ENCODE measurements around the gene SLC13A2. TPM values are rescaled to one million over a fixed set of nuclear protein-coding genes. Genes with fewer than 3 reads are reported as not detected.

SLC13A2 gene
- total and polyA plus RNA-seq, 4 donors, result 23.8 TPM; not detected in 3

- ATAC-seq (ENCODE audit: low FRiP score), result no peak
- Histone ChIP-seq H3K27me3 (ENCODE audit: control insufficient read depth in 1 of 2, insufficient read depth in 2 of 2, low read length in 1 of 2) (no peaks in the 10 kb centered on the region), H3K4me1 (ENCODE audit: control insufficient read depth in 1 of 2, insufficient read depth in 2 of 2, low read length in 2 of 2) (no peaks in the 10 kb centered on the region), H3K9me3 (ENCODE audit: control insufficient read depth, low read length) (no peaks in the 10 kb centered on the region), H3K4me3 (ENCODE audit: low read length in 2 of 2) (no peak overlapping the region), H3K27ac (ENCODE audit: low read depth in 1 of 2, low read length in 2 of 2) (no peak overlapping the region), H3K36me3 (ENCODE audit: control insufficient read depth in 1 of 2, insufficient read depth in 2 of 2, low read length in 1 of 2) (no peaks in the 10 kb centered on the region)
- DNase-seq, result no peak
- intact Hi-C loops (cut with DNase I), result no loop called here
These were observed 4.7 kb upstream of the SLC13A2 start for GRCh38 chr17:28468781-28469180.

GRCh38 chr17:28469376-28469775 lies 4.1 kb upstream of the SLC13A2 start:
- H3K36me3 ChIP-seq (ENCODE audit: control insufficient read depth in 1 of 2, insufficient read depth in 2 of 2, low read length in 1 of 2), result no peaks in the 10 kb centered on the region
- H3K27ac ChIP-seq (ENCODE audit: low read depth in 1 of 2, low read length in 2 of 2), result no peak overlapping the region
- no peak overlapping the region for H3K4me3 ChIP-seq (ENCODE audit: low read length in 2 of 2)
- WGBS, 2 donors, result 56 to 57% methylated on average over 8 of the region's 8 CpGs
- no peaks in the 10 kb centered on the region for H3K9me3 ChIP-seq (ENCODE audit: control insufficient read depth, low read length)
- no peaks in the 10 kb centered on the region for H3K4me1 ChIP-seq (ENCODE audit: control insufficient read depth in 1 of 2, insufficient read depth in 2 of 2, low read length in 2 of 2)
- ATAC-seq (ENCODE audit: low FRiP score), result no peak
- DNase-seq, result no peak
- H3K27me3 ChIP-seq (ENCODE audit: control insufficient read depth in 1 of 2, insufficient read depth in 2 of 2, low read length in 1 of 2), result no peaks in the 10 kb centered on the region
- intact Hi-C loops (cut with DNase I), result no loop called here

- no peak for DNase-seq
These were observed 3.1 kb upstream of the SLC13A2 start for GRCh38 chr17:28470266-28470913.

GRCh38 chr17:28470914-28471366 lies 2.5 kb upstream of the SLC13A2 start:
- 77 to 92% methylated on average over 3 of the region's 3 CpGs for WGBS, 2 donors
- Histone ChIP-seq H3K4me1 (ENCODE audit: control insufficient read depth in 1 of 2, insufficient read depth in 2 of 2, low read length in 2 of 2) (no peaks in the 10 kb centered on the region), H3K36me3 (ENCODE audit: control insufficient read depth in 1 of 2, insufficient read depth in 2 of 2, low read length in 1 of 2) (no peaks in the 10 kb centered on the region), H3K4me3 (ENCODE audit: low read length in 2 of 2) (no peak overlapping the region), H3K27me3 (ENCODE audit: control insufficient read depth in 1 of 2, insufficient read depth in 2 of 2, low read length in 1 of 2) (no peaks in the 10 kb centered on the region), H3K9me3 (ENCODE audit: control insufficient read depth, low read length) (no peaks in the 10 kb centered on the region), H3K27ac (ENCODE audit: low read depth in 1 of 2, low read length in 2 of 2) (no peak overlapping the region)
- no peak for DNase-seq
- intact Hi-C loops (cut with DNase I), result no loop called here
- no peak for ATAC-seq (ENCODE audit: low FRiP score)

More at GRCh38 chr17:28470266-28470913, 3.1 kb upstream of the SLC13A2 start:
- ATAC-seq (ENCODE audit: low FRiP score), result no peak
- H3K27me3 ChIP-seq (ENCODE audit: control insufficient read depth in 1 of 2, insufficient read depth in 2 of 2, low read length in 1 of 2), result no peaks in the 10 kb centered on the region
- H3K36me3 ChIP-seq (ENCODE audit: control insufficient read depth in 1 of 2, insufficient read depth in 2 of 2, low read length in 1 of 2), result no peaks in the 10 kb centered on the region
- no peak overlapping the region for H3K27ac ChIP-seq (ENCODE audit: low read depth in 1 of 2, low read length in 2 of 2)
- H3K4me1 ChIP-seq (ENCODE audit: control insufficient read depth in 1 of 2, insufficient read depth in 2 of 2, low read length in 2 of 2), result no peaks in the 10 kb centered on the region
- no peaks in the 10 kb centered on the region for H3K9me3 ChIP-seq (ENCODE audit: control insufficient read depth, low read length)
- no peak overlapping the region for H3K4me3 ChIP-seq (ENCODE audit: low read length in 2 of 2)
- 80 to 84% methylated on average over 7 of the region's 7 CpGs for WGBS, 2 donors
- intact Hi-C loops (cut with DNase I), result no loop called here

GRCh38 chr17:28471531-28472342 lies 1.7 kb upstream of the SLC13A2 start:
- Histone ChIP-seq H3K9me3 (ENCODE audit: control insufficient read depth, low read length) (no peaks in the 10 kb centered on the region), H3K27ac (ENCODE audit: low read depth in 1 of 2, low read length in 2 of 2) (no peak overlapping the region), H3K4me3 (ENCODE audit: low read length in 2 of 2) (no peak overlapping the region), H3K4me1 (ENCODE audit: control insufficient read depth in 1 of 2, insufficient read depth in 2 of 2, low read length in 2 of 2) (no peaks in the 10 kb centered on the region), H3K27me3 (ENCODE audit: control insufficient read depth in 1 of 2, insufficient read depth in 2 of 2, low read length in 1 of 2) (no peaks in the 10 kb centered on the region), H3K36me3 (ENCODE audit: control insufficient read depth in 1 of 2, insufficient read depth in 2 of 2, low read length in 1 of 2) (no peaks in the 10 kb centered on the region)
- intact Hi-C loops (cut with DNase I), result no loop called here
- no peak for ATAC-seq (ENCODE audit: low FRiP score)
- 68 to 79% methylated on average over 15 of the region's 15 CpGs for WGBS, 2 donors
- no peak for DNase-seq

GRCh38 chr17:28472871-28473497 lies 460 bp upstream of the SLC13A2 start:
- 87 to 89% methylated on average over 6 to 7 of the region's 7 CpGs for WGBS, 2 donors
- ATAC-seq (ENCODE audit: low FRiP score) (no peak), DNase-seq (no peak)
- Histone ChIP-seq H3K9me3 (ENCODE audit: control insufficient read depth, low read length) (no peaks in the 10 kb centered on the region), H3K27ac (ENCODE audit: low read depth in 1 of 2, low read length in 2 of 2) (no peak overlapping the region), H3K36me3 (ENCODE audit: control insufficient read depth in 1 of 2, insufficient read depth in 2 of 2, low read length in 1 of 2) (no peaks in the 10 kb centered on the region), H3K4me3 (ENCODE audit: low read length in 2 of 2) (no peak overlapping the region), H3K4me1 (ENCODE audit: control insufficient read depth in 1 of 2, insufficient read depth in 2 of 2, low read length in 2 of 2) (no peaks in the 10 kb centered on the region), H3K27me3 (ENCODE audit: control insufficient read depth in 1 of 2, insufficient read depth in 2 of 2, low read length in 1 of 2) (no peaks in the 10 kb centered on the region)
- intact Hi-C loops (cut with DNase I), result no loop called here

- ATAC-seq (ENCODE audit: low FRiP score), result no peak
- no peaks in the 10 kb centered on the region for H3K36me3 ChIP-seq (ENCODE audit: control insufficient read depth in 1 of 2, insufficient read depth in 2 of 2, low read length in 1 of 2)
- H3K4me1 ChIP-seq (ENCODE audit: control insufficient read depth in 1 of 2, insufficient read depth in 2 of 2, low read length in 2 of 2), result no peaks in the 10 kb centered on the region
- WGBS, 2 donors, result 72 to 81% methylated on average over 7 of the region's 7 CpGs
- no peak overlapping the region for H3K4me3 ChIP-seq (ENCODE audit: low read length in 2 of 2)
- DNase-seq, result no peak
- no peaks in the 10 kb centered on the region for H3K27me3 ChIP-seq (ENCODE audit: control insufficient read depth in 1 of 2, insufficient read depth in 2 of 2, low read length in 1 of 2)
- no peak overlapping the region for H3K27ac ChIP-seq (ENCODE audit: low read depth in 1 of 2, low read length in 2 of 2)
- no peaks in the 10 kb centered on the region for H3K9me3 ChIP-seq (ENCODE audit: control insufficient read depth, low read length)
- intact Hi-C loops (cut with DNase I), result no loop called here
These were observed 677 bp downstream of the SLC13A2 start for GRCh38 chr17:28474111-28474531.

GRCh38 chr17:28475151-28475900 lies 1.9 kb downstream of the SLC13A2 start:
- intact Hi-C loops (cut with DNase I), result no loop called here
- DNase-seq (no peak), ATAC-seq (ENCODE audit: low FRiP score) (no peak)

More at GRCh38 chr17:28475151-28475900, 1.9 kb downstream of the SLC13A2 start:
- Histone ChIP-seq H3K36me3 (ENCODE audit: control insufficient read depth in 1 of 2, insufficient read depth in 2 of 2, low read length in 1 of 2) (no peaks in the 10 kb centered on the region), H3K27me3 (ENCODE audit: control insufficient read depth in 1 of 2, insufficient read depth in 2 of 2, low read length in 1 of 2) (no peaks in the 10 kb centered on the region), H3K4me1 (ENCODE audit: control insufficient read depth in 1 of 2, insufficient read depth in 2 of 2, low read length in 2 of 2) (no peaks in the 10 kb centered on the region), H3K27ac (ENCODE audit: low read depth in 1 of 2, low read length in 2 of 2) (no peak overlapping the region), H3K4me3 (ENCODE audit: low read length in 2 of 2) (no peak overlapping the region), H3K9me3 (ENCODE audit: control insufficient read depth, low read length) (no peaks in the 10 kb centered on the region)
- WGBS, 2 donors, result 38 to 44% methylated on average over 9 of the region's 9 CpGs

Measured in aorta (tissue), 5 donors.